Activated T-cell treated with anti-CD3 and anti-CD28 coated beads for 24 hours (primary cell): Measurements from ENCODE around the gene FAM240A.

Source experiments
- DNase-seq: peaks from one replicate; pipeline ENCODE4 v3.0.0-alpha.2; 2020; ENCODE audit warnings: low read depth

Gene FAM240A

DNA sequence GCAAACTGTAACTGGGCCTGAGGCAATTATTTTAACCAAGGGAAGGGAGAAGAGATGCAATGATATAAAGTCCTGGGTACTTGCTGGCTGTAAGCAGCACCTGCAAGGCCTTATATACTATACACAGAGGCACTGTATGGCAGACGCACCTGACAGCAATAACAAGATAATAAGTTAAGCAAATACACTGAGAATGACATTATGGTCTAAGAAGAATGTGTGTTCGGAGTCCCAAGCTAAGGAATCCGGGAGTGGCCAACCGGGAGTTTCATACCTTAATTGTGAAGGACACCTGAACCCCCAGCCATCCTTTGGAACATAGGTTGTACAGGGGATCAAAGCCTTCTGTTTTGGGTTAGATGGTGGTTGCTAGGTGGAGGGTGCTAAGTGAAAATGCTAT is 13.7 kb downstream of the FAM240A start:
- DNase-seq = no peak

- no peak for DNase-seq
Observed at GRCh38 chr3:46627078-46627477, 14.8 kb downstream of the FAM240A start.

GRCh38 chr3:46628901-46629369 is 16.6 kb downstream of the FAM240A start:
- no peak for DNase-seq

DNA sequence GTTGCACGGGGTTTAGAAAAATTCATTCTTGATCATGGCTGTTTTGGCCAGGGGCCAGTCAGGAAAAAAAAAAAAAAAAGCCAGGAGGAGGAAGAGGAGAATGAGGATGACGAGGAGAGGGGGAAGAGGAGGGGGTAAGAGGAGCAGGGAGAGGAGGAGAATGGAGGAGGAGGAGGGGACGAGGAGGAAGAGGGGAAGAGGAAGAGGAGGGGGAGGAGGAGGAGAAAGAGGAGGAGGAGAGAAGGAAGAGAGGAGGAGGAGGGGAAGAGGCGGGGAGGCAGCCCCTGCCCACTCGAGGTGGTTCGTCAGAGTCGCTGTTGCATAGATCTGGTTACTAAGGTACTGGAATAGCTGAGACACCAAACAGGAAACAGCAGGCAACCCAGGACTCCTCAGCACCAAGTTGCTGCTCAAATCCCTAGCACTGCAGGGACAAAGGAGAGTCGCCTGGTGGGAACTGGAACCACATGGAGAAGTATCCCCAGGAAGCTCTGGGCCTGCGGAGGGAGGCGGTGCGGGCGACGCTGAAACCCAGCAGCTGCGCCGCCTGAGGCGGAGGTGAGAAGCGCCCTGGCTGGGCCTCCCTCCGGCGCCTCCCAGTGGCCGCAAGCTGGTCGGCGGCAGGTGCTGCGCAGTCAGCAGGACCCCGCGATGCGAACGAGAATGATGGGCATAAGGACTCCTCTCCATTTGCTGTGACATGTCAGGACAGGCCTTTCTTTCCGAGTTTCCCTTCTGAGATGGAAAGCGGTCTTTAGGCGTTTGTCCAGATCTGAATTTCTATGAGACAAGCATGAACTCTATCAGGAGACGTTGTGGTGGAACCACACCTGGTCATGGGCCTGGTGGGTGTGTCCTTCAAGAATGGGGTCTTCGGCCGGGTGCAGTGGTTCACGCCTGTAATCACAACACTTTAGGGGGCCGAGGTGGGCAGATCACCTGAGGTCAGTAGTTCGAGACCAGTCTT is 17.5 kb downstream of the FAM240A start:
- DNase-seq = peak; percentile 68

GRCh38 chr3:46632792-46633191 is 20.5 kb downstream of the FAM240A start:
- no peak for DNase-seq

- DNase-seq = no peak
Observed at GRCh38 chr3:46634856-46635255, 22.5 kb downstream of the FAM240A start.

GRCh38 chr3:46639221-46639620 is 26.9 kb downstream of the FAM240A start:
- no peak for DNase-seq

- DNase-seq = no peak
Observed at GRCh38 chr3:46640927-46641326, 28.6 kb downstream of the FAM240A start.

DNA sequence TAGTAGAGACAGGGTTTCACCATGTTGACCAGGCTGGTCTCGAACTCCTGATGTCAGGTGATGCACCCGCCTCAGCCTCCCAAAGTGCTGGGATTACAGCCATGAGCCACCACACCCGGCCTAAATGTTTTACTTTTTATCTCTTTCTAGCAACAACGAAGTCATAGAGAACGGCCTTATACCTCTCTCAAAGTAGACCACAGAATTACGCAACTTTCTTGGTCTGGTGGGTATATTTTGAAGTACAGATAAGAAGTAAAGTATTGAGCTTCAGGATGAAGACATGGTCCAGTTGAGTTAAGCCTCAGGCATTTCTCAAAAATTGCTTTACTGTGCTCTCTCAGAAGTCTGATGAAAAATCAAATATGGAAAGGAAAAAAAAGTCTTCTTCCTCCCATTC is 30.6 kb downstream of the FAM240A start:
- no peak for DNase-seq

- DNase-seq = no peak
Observed at GRCh38 chr3:46643701-46644100, 31.4 kb downstream of the FAM240A start.

DNA sequence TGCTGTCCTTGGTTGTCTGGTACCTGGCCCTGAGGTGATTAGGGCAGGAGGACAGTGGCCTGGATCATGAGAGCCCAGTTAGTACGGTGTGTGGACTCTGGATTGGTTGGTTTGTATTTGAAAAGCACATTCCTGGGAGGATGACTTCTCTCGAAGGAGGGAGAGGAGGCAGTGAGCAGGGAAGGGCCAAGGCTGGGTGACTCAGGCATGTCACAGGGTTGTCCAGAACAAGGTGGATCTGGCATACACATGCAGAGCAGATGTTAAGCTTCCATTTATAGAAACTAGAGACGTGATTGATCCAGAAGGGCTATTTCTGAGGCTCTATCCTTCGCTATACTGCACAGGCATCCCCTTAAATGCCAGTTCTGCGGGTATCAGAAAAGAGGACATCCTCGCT is 34.4 kb downstream of the FAM240A start:
- no peak for DNase-seq

DNA sequence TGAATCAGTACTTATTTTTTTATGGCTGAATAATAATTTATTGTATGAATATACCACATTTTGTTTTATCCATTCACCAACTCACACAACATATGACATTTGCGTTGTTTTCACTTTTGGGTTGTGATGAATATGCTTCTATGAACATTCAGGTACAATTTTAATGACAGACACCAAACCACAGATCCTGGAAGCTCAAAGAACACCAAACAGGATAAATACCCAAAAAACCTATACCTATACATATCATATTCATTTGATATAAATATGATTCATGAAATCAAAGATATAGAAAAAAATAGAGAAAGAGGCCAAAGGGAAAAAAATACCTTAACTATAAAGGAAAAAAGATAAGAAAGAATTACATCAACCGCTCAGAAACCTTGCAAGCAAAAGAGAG is 35.8 kb downstream of the FAM240A start:
- DNase-seq = no peak

DNA sequence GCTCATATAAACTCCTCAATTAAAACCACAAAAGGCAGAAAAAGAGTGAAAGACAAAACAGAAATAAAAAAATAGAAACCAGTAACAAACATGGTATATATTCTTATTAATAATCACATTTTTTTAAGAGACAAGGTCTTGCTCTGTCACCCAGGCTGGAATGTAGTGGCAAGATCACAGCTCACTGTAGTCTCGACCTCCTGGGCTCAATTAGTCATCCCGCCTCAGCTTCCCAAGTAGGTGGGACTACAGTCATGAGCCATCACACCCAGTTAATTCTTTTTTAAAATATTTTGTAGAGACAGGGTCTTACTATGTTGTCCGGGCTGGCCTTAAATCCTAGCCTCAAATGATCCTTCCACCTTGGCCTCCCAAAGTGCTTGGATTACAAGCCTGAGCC is 37.1 kb downstream of the FAM240A start:
- no peak for DNase-seq

DNA sequence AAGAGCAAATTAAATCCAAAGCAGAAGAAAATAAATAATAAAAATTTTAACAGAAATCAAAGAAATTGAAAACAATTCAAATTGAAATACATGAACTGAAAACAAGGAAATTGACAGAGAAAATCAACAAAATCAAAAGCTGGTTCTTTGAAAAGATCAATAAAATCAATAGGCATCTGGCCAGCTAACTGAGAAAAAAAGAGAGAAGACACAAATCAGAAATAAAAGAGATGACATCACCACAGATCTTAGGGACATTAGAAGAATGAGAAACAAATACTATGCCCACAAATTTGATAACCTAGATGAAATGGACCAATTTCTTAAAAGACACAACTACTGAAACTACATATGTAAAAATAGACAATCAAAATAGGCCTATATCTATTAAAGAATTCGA is 38.8 kb downstream of the FAM240A start:
- no peak for DNase-seq

GRCh38 chr3:46655271-46655670 is 42.9 kb downstream of the FAM240A start:
- no peak for DNase-seq

DNA sequence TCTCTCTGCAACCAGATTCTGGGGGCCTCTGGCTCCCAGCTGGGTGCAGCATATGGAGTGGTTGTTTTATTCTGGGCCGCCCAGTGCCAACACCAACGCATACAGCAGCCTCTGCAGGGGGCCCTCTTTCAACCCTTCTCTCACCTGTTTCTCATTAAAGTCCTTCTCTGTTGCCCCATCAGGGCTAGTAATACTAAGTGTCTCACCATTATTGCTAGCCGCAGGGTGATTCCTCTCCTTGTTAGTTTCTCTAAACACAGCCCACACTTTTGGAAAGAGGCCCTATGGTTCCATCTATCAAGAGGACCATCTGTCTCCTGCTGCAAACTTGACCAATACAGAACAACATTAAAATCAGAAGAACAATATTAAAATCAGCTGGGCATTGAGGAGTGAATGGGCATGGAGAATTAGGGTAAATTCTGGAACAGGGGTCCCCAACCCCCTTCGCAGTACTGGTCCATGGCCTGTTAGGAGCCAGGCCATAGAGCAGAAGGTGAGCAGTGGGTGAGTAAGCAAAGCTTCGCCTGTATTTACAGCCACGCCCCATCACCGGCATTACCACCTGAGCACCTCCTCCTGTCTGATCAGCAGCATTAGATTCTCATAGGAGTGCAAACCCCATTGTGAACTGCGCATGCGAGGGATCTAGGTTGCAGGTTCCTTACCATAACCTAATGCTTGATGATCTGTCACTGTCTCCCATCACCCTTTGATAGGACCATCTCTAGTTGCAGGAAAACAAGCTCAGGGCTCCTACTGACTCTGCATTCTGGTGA is 44.6 kb downstream of the FAM240A start:
- DNase-seq = no peak

- DNase-seq = no peak
Observed at GRCh38 chr3:46659285-46659684, 47.0 kb downstream of the FAM240A start.

- DNase-seq = no peak
Observed at GRCh38 chr3:46660003-46660402, 47.7 kb downstream of the FAM240A start.

GRCh38 chr3:46660543-46661523 is 48.5 kb downstream of the FAM240A start:
- no peak for DNase-seq

DNA sequence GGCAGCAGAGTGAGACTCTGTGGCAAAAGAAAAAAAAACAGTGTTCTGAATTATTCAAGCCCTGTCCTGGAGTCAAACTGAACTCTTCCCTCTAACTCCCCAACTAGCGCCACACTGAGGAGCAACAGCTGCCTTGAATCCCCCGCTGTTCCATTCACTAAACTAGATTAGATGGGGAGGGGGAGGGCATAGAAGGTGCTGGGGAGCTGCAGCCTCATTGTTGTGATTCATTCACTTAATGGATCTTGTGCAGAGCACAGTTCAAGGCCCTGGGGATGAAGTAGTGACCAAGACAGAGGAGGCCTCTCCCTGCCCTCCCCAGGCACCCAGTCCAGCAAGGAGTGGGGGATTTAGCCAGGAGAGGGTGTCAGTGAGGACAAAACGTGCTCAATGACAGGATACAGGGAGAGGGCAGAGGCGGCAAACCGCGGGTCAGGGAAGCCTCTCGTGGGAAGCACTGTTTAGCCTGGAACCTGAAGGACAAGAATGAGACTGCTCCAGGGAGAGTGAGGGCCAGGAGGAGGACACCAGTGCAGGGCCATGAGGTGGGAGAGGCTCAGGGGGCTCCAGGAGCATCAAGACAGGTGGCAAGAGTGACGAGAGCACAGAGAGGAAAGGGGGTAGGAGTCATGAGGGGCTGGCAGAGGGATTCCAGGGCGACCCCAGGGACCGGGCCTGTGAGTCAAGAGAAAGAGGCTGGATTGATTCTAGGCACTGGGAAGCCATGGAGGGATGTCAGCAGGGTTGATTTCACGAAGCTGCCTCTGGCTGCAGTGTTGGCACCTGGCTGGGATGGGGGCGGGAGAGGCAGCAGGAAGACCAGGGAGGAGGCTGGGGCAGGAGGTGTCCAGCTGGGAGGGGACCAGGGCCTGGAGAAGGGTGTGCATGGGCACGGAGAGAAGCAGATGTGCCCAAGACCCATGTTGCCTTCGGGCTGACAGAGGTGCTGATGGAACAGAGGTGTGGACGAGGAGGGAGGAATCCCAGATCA is 49.7 kb downstream of the FAM240A start:
- no peak for DNase-seq
